Spinal cord (tissue), 10 donors: ENCODE measurements around the gene LONP1. TPM values are rescaled to one million over a fixed set of nuclear protein-coding genes. Genes with fewer than 3 reads are reported as not detected.

Source experiments
- DNase-seq, 6 donors: peaks; one replicate each; pipeline versions ENCODE4 v3.0.0 to v3.0.0-alpha.2; 2013 to 2015; ENCODE audit warnings: low spot score in 6 of 6, low read depth in 4 of 6
- H3K27ac ChIP-seq: one replicate; pipeline ENCODE4 v1.5.1; 2013; ENCODE audit warnings: low read depth, low read length, control low read depth
- H3K27me3 ChIP-seq: one replicate; pipeline ENCODE4 v1.6.1; 2013; ENCODE audit warnings: low read length; ENCODE audit not compliant: control insufficient read depth, insufficient read depth
- H3K36me3 ChIP-seq: one replicate; pipeline ENCODE4 v1.6.1; 2013; ENCODE audit warnings: low read length; ENCODE audit not compliant: control insufficient read depth, insufficient read depth
- H3K4me1 ChIP-seq: one replicate; pipeline ENCODE4 v1.6.1; 2013; ENCODE audit warnings: low read length; ENCODE audit not compliant: control insufficient read depth, insufficient read depth
- H3K4me3 ChIP-seq: one replicate; pipeline ENCODE4 v1.5.1; 2013; ENCODE audit warnings: low read depth, low read length, control low read depth
- H3K9me3 ChIP-seq: one replicate; pipeline ENCODE4 v1.6.1; 2013; ENCODE audit warnings: low read length; ENCODE audit not compliant: control insufficient read depth, insufficient read depth
- WGBS: methylation state at CpG from one replicate; pipeline ENCODE4 v1.1.5; 2013; ENCODE audit warnings: missing lambda C conversion rate; ENCODE audit not compliant: insufficient coverage; 5-methylcytosine and 5-hydroxymethylcytosine counted together
- polyA plus RNA-seq, 2 donors: library from polyadenylated mRNA; unstranded; fragments of 120-200 nt; gene quantifications; one replicate each; pipeline ENCODE4 v1.2.1, GENCODE V29; 2013; ENCODE audit not compliant: insufficient read length in 2 of 2
- total RNA-seq, 2 donors: library from RNA; depleted of rRNA in 1 of 2; stranded (reverse); fragments of 120-200 nt in 1 of 2; fragments of >200 nt in 1 of 2; gene quantifications; one replicate each; pipeline versions ENCODE4 v1.2.3 to v1.2.4, GENCODE V29; 2013 to 2014
- donor health status: healthy.

LONP1 gene
- total and polyA plus RNA-seq, 4 donors = 29.8 to 79.7 (median 58.9) TPM

GRCh38 chr19:5673752-5674151 lies 46.2 kb downstream of the LONP1 start:
- 100% methylated on average over 1 of the region's 1 CpG for WGBS
- no peak for DNase-seq
- no peaks in the 10 kb centered on the region for H3K9me3 ChIP-seq
- peaks cover 3% of the 10 kb centered on the region for H3K4me1 ChIP-seq
- H3K4me3 ChIP-seq = no peak overlapping the region
- no peaks in the 10 kb centered on the region for H3K27me3 ChIP-seq
- H3K36me3 ChIP-seq = peaks cover 75% of the 10 kb centered on the region
- no peak overlapping the region for H3K27ac ChIP-seq

GRCh38 chr19:5672708-5673459 lies 47.1 kb downstream of the LONP1 start:
- DNase-seq = no peak
- WGBS = 93% methylated on average over 9 of the region's 13 CpGs
- Histone ChIP-seq H3K27ac (no peak overlapping the region), H3K27me3 (no peaks in the 10 kb centered on the region), H3K9me3 (no peaks in the 10 kb centered on the region), H3K36me3 (peaks cover 76% of the 10 kb centered on the region), H3K4me3 (no peak overlapping the region), H3K4me1 (peaks cover 3% of the 10 kb centered on the region)

- no peak for DNase-seq
- Histone ChIP-seq H3K36me3 (peaks cover 76% of the 10 kb centered on the region), H3K4me1 (peaks cover 3% of the 10 kb centered on the region), H3K27ac (no peak overlapping the region), H3K27me3 (no peaks in the 10 kb centered on the region), H3K4me3 (no peak overlapping the region), H3K9me3 (no peaks in the 10 kb centered on the region)
- WGBS = 95% methylated on average over 6 of the region's 7 CpGs
These were observed 48.3 kb downstream of the LONP1 start for GRCh38 chr19:5671600-5671999.

DNA sequence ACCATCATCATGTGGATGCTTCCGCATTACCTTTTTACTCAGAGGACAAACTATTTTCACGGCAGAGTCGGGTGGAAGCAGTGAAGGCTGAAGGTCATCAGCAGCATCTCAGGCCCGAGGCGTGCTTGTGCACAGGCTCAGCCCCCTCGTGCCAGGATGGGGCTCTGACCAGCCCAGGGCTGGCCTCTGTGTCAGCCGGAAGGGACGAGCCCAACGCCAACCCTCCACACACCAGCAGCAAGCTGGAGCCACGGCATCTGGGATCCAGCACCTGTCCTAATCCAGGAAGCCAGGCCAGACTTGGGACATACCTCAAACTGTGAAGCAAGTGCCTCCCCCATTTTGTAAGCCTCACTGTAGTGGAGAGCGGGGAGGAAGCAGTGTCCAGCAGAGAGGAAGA lies 50.7 kb downstream of the LONP1 start:
- Histone ChIP-seq H3K4me3 (no peak overlapping the region), H3K36me3 (peaks cover 83% of the 10 kb centered on the region), H3K27me3 (no peaks in the 10 kb centered on the region), H3K27ac (no peak overlapping the region), H3K9me3 (no peaks in the 10 kb centered on the region), H3K4me1 (no peaks in the 10 kb centered on the region)
- DNase-seq = no peak
- 98% methylated on average over 10 of the region's 11 CpGs for WGBS

- no peak for DNase-seq
- no peaks in the 10 kb centered on the region for H3K9me3 ChIP-seq
- WGBS = 79% methylated on average over 15 of the region's 22 CpGs
- no peaks in the 10 kb centered on the region for H3K27me3 ChIP-seq
- no peaks in the 10 kb centered on the region for H3K4me1 ChIP-seq
- H3K36me3 ChIP-seq = peaks cover 87% of the 10 kb centered on the region
- H3K27ac ChIP-seq = no peak overlapping the region
- H3K4me3 ChIP-seq = no peak overlapping the region
These were observed 52.1 kb downstream of the LONP1 start for GRCh38 chr19:5667751-5668271.

DNA sequence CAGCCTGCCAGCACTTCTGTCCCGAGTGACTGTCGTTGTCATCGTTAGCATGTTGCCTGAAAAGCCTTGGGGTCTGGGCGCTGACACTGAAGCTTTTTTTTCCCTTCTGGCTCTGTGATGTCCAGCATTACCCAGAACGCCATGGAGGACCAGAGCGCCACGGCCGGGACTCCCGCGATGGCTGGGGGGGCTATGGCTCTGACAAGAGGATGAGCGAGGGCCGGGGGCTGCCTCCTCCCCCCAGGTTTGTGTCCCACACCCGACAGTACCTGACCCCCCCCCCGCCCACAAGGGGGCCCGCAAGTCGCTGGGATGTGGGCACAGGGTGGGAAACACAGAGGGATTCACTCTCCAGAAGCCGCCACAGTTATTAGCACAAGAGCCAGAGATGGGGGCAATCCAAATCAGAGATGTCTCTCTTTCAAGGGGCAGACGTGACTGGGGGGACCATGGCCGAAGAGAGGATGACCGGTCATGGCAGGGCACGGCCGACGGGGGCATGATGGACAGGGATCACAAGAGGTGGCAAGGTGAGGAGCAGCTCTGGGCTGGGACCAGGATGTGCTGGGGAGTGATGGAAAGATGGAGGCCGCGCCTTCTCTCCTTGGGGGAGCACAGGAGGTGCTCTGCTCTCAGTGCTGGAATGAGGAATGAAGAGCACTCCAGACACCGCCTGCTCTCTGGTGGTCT lies 52.9 kb downstream of the LONP1 start:
- H3K9me3 ChIP-seq = no peaks in the 10 kb centered on the region
- peaks cover 93% of the 10 kb centered on the region for H3K36me3 ChIP-seq
- H3K27me3 ChIP-seq = no peaks in the 10 kb centered on the region
- no peak overlapping the region for H3K27ac ChIP-seq
- 93% methylated on average over 19 of the region's 26 CpGs for WGBS
- no peaks in the 10 kb centered on the region for H3K4me1 ChIP-seq
- no peak overlapping the region for H3K4me3 ChIP-seq
- DNase-seq = no peak

- no peaks in the 10 kb centered on the region for H3K27me3 ChIP-seq
- no peak for DNase-seq
- no peaks in the 10 kb centered on the region for H3K9me3 ChIP-seq
- H3K4me1 ChIP-seq = no peaks in the 10 kb centered on the region
- H3K4me3 ChIP-seq = no peak overlapping the region
- peaks cover 94% of the 10 kb centered on the region for H3K36me3 ChIP-seq
- no peak overlapping the region for H3K27ac ChIP-seq
- WGBS = 89% methylated on average over 9 of the region's 10 CpGs
These were observed 54.0 kb downstream of the LONP1 start for GRCh38 chr19:5665781-5666513.

DNA sequence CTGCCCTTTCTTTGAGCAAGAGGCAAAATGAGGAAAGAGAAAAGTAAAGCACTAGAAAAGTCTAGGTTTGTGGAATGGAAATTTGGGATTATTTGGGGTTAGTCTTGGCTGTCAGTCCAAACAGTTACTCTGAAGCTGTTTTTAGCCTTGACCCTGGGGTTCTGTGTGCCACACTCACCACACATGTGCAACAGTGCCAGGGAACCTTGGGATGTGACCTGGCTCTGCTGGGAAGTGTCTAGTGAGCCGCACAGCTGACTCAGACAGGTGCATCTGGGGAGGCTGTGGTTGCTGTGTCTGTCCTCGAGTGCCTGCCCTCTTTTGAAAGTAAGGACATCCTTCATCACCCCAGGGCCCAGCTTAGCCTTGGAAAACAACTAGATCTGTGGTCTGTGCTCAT lies 55.4 kb downstream of the LONP1 start:
- Histone ChIP-seq H3K27ac (no peak overlapping the region), H3K36me3 (peaks cover 98% of the 10 kb centered on the region), H3K27me3 (no peaks in the 10 kb centered on the region), H3K4me3 (no peak overlapping the region), H3K4me1 (no peaks in the 10 kb centered on the region), H3K9me3 (no peaks in the 10 kb centered on the region)
- 93% methylated on average over 2 of the region's 2 CpGs for WGBS
- DNase-seq = no peak

GRCh38 chr19:5663904-5664303 lies 56.0 kb downstream of the LONP1 start:
- 92% methylated on average over 17 of the region's 17 CpGs for WGBS
- H3K27ac ChIP-seq = no peak overlapping the region

More at GRCh38 chr19:5663904-5664303, 56.0 kb downstream of the LONP1 start:
- H3K4me3 ChIP-seq = no peak overlapping the region
- no peaks in the 10 kb centered on the region for H3K4me1 ChIP-seq
- DNase-seq = no peak
- no peaks in the 10 kb centered on the region for H3K27me3 ChIP-seq
- H3K9me3 ChIP-seq = no peaks in the 10 kb centered on the region
- H3K36me3 ChIP-seq = peaks cover 98% of the 10 kb centered on the region
